Heart left ventricle (tissue), 13 donors: ENCODE results near the gene ATXN1.
A peak's percentile ranks its signal among the peaks of the same experiment; 100 is the strongest.

Experiments
- POLR2A ChIP-seq, 2 donors: fragments of 450-650 bp; IDR thresholded peaks; one replicate each; pipeline ENCODE4 v1.6.1; 2017; ENCODE audit warnings: antibody characterized with exemption in 2 of 2, mild to moderate bottlenecking in 2 of 2, moderate library complexity in 2 of 2
- TF ChIP-seq, protein P1 (sequence below), 12 donors: fragments of 200-600 bp; sonication (generic) in 4 of 12; IDR thresholded peaks; one replicate each; pipeline versions ENCODE4 v1.5.0 to v1.8.0; 2018 to 2022; ENCODE audit warnings: antibody characterized with exemption in 12 of 12, mild to moderate bottlenecking in 5 of 12
- donor health status: ischemic (EF 13 %, LVEDD 7.1; RV severe dilation, severe dysfunction).
- donor health status: DM: no; HTN: yes; CAD: no.
- donor health status: DM: no; HTN: no; CAD: no.
- donor health status: ischemic (EF 25% LVEDD 6.9; RV normal size, moderate dysfunction).
- donor health status: ischemic (EF 25% LVEDD 5.7; RV mildly dilated, moderate dysfunction).
- donor health status: ischemic (EF 35%, LVEDD 5.7; RV mildly dilated, moderate dysfunction).
- donor health status: nonischemic (EF 11% LVEDD 7.7; RV severe dilation, severe dysfunction).
- donor health status: DM: yes; HTN: yes; CAD: no.
- donor health status: PGD.
- donor health status: ischemic (EF 29% LVEDD 5.4; RV normal size, mild dysfunction).
- donor health status: nonischemic (EF 23%, LVEDD 6.1; RV moderate dilation, normal function).

DNA sequence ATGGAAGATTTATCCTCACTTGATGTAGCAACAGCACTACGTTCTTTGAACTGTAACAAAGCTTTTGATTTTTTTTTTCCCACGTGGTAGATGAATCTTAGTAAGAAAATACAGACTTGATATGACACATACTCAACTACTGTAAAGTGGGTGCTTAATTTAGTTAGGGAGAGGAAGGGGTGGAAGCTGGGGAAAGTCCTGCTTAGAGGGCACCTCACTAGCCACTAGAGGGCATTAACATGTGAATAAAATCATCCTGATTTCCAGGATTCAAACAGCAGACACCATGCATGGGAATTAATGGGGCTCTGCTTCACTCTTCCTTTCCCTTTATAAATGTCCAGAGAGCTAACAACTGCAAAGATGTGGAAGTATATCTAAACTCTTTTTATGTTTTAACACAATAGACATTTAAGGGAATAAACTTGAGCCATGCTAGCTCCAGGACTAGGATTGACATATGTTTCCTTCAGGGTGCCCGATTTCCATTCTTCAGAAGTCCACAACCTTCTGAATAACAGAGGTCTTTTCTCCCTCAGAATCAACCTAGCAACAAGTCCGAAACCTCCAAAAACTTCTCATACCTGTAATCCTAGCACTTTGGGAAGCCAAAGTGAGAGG lies 250.1 kb downstream of the ATXN1 start:
- TF ChIP-seq, protein P1, sequence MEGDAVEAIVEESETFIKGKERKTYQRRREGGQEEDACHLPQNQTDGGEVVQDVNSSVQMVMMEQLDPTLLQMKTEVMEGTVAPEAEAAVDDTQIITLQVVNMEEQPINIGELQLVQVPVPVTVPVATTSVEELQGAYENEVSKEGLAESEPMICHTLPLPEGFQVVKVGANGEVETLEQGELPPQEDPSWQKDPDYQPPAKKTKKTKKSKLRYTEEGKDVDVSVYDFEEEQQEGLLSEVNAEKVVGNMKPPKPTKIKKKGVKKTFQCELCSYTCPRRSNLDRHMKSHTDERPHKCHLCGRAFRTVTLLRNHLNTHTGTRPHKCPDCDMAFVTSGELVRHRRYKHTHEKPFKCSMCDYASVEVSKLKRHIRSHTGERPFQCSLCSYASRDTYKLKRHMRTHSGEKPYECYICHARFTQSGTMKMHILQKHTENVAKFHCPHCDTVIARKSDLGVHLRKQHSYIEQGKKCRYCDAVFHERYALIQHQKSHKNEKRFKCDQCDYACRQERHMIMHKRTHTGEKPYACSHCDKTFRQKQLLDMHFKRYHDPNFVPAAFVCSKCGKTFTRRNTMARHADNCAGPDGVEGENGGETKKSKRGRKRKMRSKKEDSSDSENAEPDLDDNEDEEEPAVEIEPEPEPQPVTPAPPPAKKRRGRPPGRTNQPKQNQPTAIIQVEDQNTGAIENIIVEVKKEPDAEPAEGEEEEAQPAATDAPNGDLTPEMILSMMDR (IDR thresholded peaks at IDR 0.05): peak; percentile 51 to 79 (median 63)
- no peak for TF ChIP-seq POLR2A (IDR thresholded peaks at IDR 0.05)
